Panc1 (cell line): ENCODE measurements around the gene DHX15. TPM values are rescaled to one million over a fixed set of nuclear protein-coding genes. Genes with fewer than 3 reads are reported as not detected.
A peak's percentile ranks its signal among the peaks of the same experiment; 100 is the strongest.

Experiments used
- ATAC-seq: fragments of 200-7000 bp; cut with Tn5 transposase; 2 replicates; pipeline ENCODE4 v1.9.1; 2020; ENCODE audit warnings: mild to moderate bottlenecking, moderate library complexity
- BruUV-seq: library from RNA; stranded (reverse); fragments of 400-500 nt; replicated peaks from 2 replicates; lab custom pipeline; 2021; lab: Mats Ljungman, UMichigan
- CTCF ChIA-PET: fragments of 300-600 bp; sonication (Branson Sonifier 250); formaldehyde crosslinking; loops from one replicate; lab custom pipeline; 2022; ENCODE audit warnings: antibody characterized with exemption; lab: Charles Lee
- POLR2A ChIA-PET: fragments of 300-600 bp; sonication (Branson Sonifier 250); formaldehyde crosslinking; loops from one replicate; lab custom pipeline; 2022; ENCODE audit warnings: antibody characterized with exemption; lab: Charles Lee
- DNase-seq: peaks from one replicate; pipeline ENCODE4 v3.0.0-alpha.2; 2010; ENCODE audit warnings: low read depth, low spot score
- H3K27ac ChIP-seq: 2 replicates; pipeline ENCODE4 v1.5.1; 2011; ENCODE audit warnings: mild to moderate bottlenecking, low read length, inconsistent platforms
- H3K27me3 ChIP-seq: fragments of 200-500 bp; sonication (Bioruptor generic); 2 replicates; pipeline ENCODE4 v1.6.0; 2014; ENCODE audit warnings: low read length, inconsistent platforms; ENCODE audit not compliant: control insufficient read depth, insufficient read depth
- H3K36me3 ChIP-seq: fragments of 200-500 bp; sonication (Bioruptor generic); 2 replicates; pipeline ENCODE4 v1.5.1; 2014; ENCODE audit warnings: inconsistent platforms, mild to moderate bottlenecking, low read length, moderate library complexity; ENCODE audit not compliant: control insufficient read depth, insufficient read depth
- H3K4me1 ChIP-seq: 2 replicates; pipeline ENCODE4 v1.5.1; 2011; ENCODE audit warnings: inconsistent platforms, mild to moderate bottlenecking, low read length, moderate library complexity; ENCODE audit not compliant: control insufficient read depth, insufficient read depth
- H3K4me3 ChIP-seq, 2 experiments: 2 replicates each; pipeline ENCODE4 v1.5.1; 2011 to 2012; ENCODE audit warnings: low read depth in 2 of 2, low read length in 2 of 2, mild to moderate bottlenecking in 2 of 2, inconsistent platforms in 1 of 2, moderate library complexity in 1 of 2
- H3K9me3 ChIP-seq: fragments of 200-500 bp; sonication (Bioruptor generic); 2 replicates; pipeline ENCODE4 v1.5.1; 2014; ENCODE audit warnings: low read depth, mild to moderate bottlenecking, inconsistent platforms, low read length, moderate library complexity; ENCODE audit not compliant: control insufficient read depth, insufficient read depth
- CTCF ChIP-seq: fragments of 450-650 bp; IDR thresholded peaks from 2 replicates; pipeline ENCODE4 v1.5.1; 2017; ENCODE audit warnings: mild to moderate bottlenecking
- POLR2AphosphoS5 ChIP-seq: IDR thresholded peaks from 2 replicates; pipeline ENCODE4 v1.6.1; 2012; ENCODE audit warnings: mild to moderate bottlenecking, low read depth, low read length, moderate library complexity
- TCF7L2 ChIP-seq: IDR thresholded peaks from 2 replicates; pipeline ENCODE4 v1.6.1; 2011; ENCODE audit warnings: mild to moderate bottlenecking, low read depth, low read length, inconsistent platforms
- in situ Hi-C: cut with HindIII; loops from 2 replicates; pipeline ENCODE4 v1.10.0; 2016; ENCODE audit warnings: low sequenced_read_pairs, low pct_unique_long_range_greater_than_20kb
- intact Hi-C: fragments of 100-400 bp; cut with micrococcal nuclease; formaldehyde crosslinking; loops from one replicate; pipeline ENCODE4 v1.10.0; 2022; ENCODE audit not compliant: unreplicated experiment
- total RNA-seq: library from RNA; stranded (reverse); gene quantifications from one replicate; pipeline ENCODE4 v1.2.1, GENCODE V29; 2021; ENCODE audit not compliant: unreplicated experiment
- TF ChIP-seq, protein P1 (sequence below), 2 experiments: IDR thresholded peaks; 2 replicates each; pipeline ENCODE4 v1.6.1; 2011 to 2012; ENCODE audit warnings: low read depth in 2 of 2, control low read depth in 1 of 2, low read length in 1 of 2, mild to moderate bottlenecking in 1 of 2, moderate library complexity in 1 of 2; ENCODE audit not compliant: insufficient read depth in 1 of 2

The DHX15 gene
- total RNA-seq, 1 experiment from 2014 or later: 118 TPM

DNA sequence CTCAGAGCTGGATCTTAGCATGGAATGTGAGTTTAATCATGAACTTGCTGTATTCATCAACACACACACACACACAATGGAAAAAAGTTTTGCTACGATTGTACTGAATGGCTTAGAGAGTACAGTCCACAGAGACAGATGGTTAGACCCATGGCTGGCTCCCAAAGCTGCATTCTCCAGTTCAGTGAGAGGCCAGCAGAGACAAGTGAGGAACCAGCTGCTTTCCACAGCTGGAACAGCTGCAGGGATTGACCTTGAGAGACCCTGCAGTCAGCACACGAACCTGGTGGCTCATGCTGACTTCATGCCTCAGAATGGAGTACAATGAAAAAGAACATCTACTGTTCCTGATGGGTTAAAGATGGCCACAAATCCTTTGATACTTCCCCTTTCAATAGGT, 94.5 kb downstream of the DHX15 start:
- no peak overlapping the region for H3K4me3 ChIP-seq
- no peaks in the 10 kb centered on the region for H3K36me3 ChIP-seq
- DNase-seq (no peak), ATAC-seq (no peak)
- POLR2A ChIA-PET: no interaction called here
- in situ Hi-C loops (no loop called here), intact Hi-C loops (no loop called here)
- no TSS peak for BruUV-seq
- no peaks in the 10 kb centered on the region for H3K9me3 ChIP-seq
- no peaks in the 10 kb centered on the region for H3K4me1 ChIP-seq
- H3K27me3 ChIP-seq: no peaks in the 10 kb centered on the region
- H3K27ac ChIP-seq: no peak overlapping the region
- CTCF ChIA-PET: interaction anchor here (0.7 to 1.0 kb wide), 2 partner anchors 10 to 159 kb away, joined by 3 read pairs; no protein-coding TSS in a partner anchor
- no peak for TF ChIP-seq POLR2AphosphoS5

DNA sequence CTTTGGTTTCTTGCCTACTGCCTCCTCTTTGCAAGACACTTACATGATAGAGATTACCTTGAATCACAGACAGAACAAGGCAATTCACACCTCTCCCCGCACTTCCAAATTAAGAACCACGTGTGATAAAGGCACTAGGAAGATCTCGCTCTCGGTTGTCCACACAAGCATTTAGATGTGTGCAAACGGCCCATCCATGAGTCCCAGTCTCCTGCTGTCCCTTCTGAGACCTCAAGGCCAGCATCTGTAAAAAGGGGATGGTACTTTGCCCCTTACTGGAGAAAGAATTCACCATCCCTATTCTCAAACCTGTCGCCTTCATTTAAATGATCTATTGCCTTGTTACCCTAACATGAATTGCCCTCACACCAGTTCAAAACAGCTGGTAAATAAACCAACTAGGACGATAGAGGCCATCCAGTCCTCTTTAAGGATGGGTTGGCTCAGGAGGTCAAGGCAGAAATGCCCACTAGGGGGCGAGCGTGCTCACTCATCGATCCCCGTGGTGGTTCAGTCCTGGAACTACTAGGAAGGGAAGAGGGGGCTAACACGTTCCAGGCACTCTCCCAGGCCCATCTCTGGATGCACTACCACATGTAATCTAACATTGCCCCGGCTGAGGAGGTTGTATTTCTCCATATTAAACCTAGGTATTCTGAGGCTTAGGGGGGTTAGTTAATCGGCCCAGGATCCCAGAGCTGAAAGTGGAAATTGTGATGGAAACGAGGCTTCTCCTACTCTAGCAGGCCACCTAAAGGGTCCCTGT, 95.8 kb downstream of the DHX15 start:
- in situ Hi-C loops (no loop called here), intact Hi-C loops (no loop called here)
- TF ChIP-seq POLR2AphosphoS5 (no peak), CTCF (peak; percentile 84)
- BruUV-seq: no TSS peak
- Histone ChIP-seq H3K27me3 (no peaks in the 10 kb centered on the region), H3K27ac (no peak overlapping the region), H3K9me3 (no peaks in the 10 kb centered on the region), H3K4me3 (no peak overlapping the region), H3K4me1 (no peaks in the 10 kb centered on the region), H3K36me3 (no peaks in the 10 kb centered on the region)
- ChIA-PET POLR2A (no interaction called here), CTCF (interaction anchor here (0.7 kb wide), 1 partner anchor 37 kb away, joined by 3 read pairs; no protein-coding TSS in a partner anchor)
- no peak for DNase-seq
- peak; percentile 81 for ATAC-seq

DNA sequence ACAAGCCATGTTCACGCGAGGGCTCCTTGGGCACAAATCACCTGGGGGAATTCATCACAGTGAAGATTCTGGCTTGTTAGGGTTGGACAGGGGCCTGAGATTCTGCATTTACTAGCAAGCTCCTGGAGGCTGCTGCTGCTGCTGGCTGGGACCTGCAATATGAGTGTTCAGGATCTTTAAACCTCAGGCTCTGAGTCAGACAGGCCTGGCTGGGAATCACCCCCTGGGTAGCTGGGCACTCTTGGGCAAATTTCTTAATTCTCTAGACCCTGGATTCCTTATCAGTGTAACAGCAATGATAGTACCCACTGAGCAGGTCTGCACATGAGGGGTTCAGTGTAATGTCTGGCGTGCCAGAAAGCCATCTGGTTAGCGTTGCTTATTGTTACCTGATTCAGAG, 101.5 kb downstream of the DHX15 start:
- no TSS peak for BruUV-seq
- intact Hi-C loops (no loop called here), in situ Hi-C loops (no loop called here)
- ChIA-PET POLR2A (interaction anchor here (0.6 kb wide), 1 partner anchor 82 kb away, joined by 6 read pairs; no protein-coding TSS in a partner anchor), CTCF (no interaction called here)
- Histone ChIP-seq H3K36me3 (no peaks in the 10 kb centered on the region), H3K9me3 (no peaks in the 10 kb centered on the region), H3K4me3 (no peak overlapping the region), H3K27ac (no peak overlapping the region), H3K27me3 (no peaks in the 10 kb centered on the region), H3K4me1 (no peaks in the 10 kb centered on the region)
- no peak for DNase-seq
- TF ChIP-seq POLR2AphosphoS5 (no peak), TCF7L2 (no peak), CTCF (no peak)
- TF ChIP-seq, protein P1, sequence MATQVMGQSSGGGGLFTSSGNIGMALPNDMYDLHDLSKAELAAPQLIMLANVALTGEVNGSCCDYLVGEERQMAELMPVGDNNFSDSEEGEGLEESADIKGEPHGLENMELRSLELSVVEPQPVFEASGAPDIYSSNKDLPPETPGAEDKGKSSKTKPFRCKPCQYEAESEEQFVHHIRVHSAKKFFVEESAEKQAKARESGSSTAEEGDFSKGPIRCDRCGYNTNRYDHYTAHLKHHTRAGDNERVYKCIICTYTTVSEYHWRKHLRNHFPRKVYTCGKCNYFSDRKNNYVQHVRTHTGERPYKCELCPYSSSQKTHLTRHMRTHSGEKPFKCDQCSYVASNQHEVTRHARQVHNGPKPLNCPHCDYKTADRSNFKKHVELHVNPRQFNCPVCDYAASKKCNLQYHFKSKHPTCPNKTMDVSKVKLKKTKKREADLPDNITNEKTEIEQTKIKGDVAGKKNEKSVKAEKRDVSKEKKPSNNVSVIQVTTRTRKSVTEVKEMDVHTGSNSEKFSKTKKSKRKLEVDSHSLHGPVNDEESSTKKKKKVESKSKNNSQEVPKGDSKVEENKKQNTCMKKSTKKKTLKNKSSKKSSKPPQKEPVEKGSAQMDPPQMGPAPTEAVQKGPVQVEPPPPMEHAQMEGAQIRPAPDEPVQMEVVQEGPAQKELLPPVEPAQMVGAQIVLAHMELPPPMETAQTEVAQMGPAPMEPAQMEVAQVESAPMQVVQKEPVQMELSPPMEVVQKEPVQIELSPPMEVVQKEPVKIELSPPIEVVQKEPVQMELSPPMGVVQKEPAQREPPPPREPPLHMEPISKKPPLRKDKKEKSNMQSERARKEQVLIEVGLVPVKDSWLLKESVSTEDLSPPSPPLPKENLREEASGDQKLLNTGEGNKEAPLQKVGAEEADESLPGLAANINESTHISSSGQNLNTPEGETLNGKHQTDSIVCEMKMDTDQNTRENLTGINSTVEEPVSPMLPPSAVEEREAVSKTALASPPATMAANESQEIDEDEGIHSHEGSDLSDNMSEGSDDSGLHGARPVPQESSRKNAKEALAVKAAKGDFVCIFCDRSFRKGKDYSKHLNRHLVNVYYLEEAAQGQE (IDR thresholded peaks at IDR 0.05; ENCODE audit: insufficient read depth in 1 of 2, low read depth in 2 of 2, low read length in 1 of 2): no peak
- no peak for ATAC-seq
